Heart left ventricle (tissue), 16 donors: Measurements from ENCODE around the gene SNRNP70. TPM values are rescaled to one million over a fixed set of nuclear protein-coding genes. Genes with fewer than 3 reads are reported as not detected.

Experiments used
- ATAC-seq, 4 donors: fragments of 200-7000 bp; cut with Tn5 transposase; one replicate each; pipeline ENCODE4 v1.9.1; 2020 to 2022; ENCODE audit warnings: moderate library complexity in 4 of 4, mild to moderate bottlenecking in 3 of 4, moderate number of reproducible peaks in 1 of 4
- DNase-seq, 5 donors: peaks; one replicate each; pipeline ENCODE4 v3.0.0-alpha.2; 2020
- H3K27ac ChIP-seq, 12 donors: fragments of 200-600 bp; sonication (generic) in 4 of 12; one replicate each; pipeline versions ENCODE4 v1.5.0 to v1.8.0; 2016 to 2022; ENCODE audit warnings: mild to moderate bottlenecking in 2 of 12
- H3K27me3 ChIP-seq, 9 donors: fragments of 200-600 bp; sonication (generic) in 2 of 9; one replicate each; pipeline versions ENCODE4 v1.5.1 to v1.8.0; 2016 to 2022; ENCODE audit warnings: mild to moderate bottlenecking in 3 of 9
- H3K36me3 ChIP-seq, 9 donors: fragments of 200-600 bp; sonication (generic) in 2 of 9; one replicate each; pipeline versions ENCODE4 v1.5.0 to v1.8.0; 2018 to 2022; ENCODE audit warnings: mild to moderate bottlenecking in 2 of 9
- H3K4me1 ChIP-seq, 12 donors: fragments of 200-600 bp; sonication (generic) in 4 of 12; one replicate each; pipeline versions ENCODE4 v1.5.0 to v1.8.0; 2016 to 2022; ENCODE audit warnings: mild to moderate bottlenecking in 3 of 12
- H3K4me3 ChIP-seq, 12 donors: fragments of 200-600 bp; sonication (generic) in 4 of 12; one replicate each; pipeline versions ENCODE4 v1.5.0 to v1.8.0; 2017 to 2022; ENCODE audit warnings: mild to moderate bottlenecking in 9 of 12, moderate library complexity in 4 of 12
- H3K9me3 ChIP-seq, 12 donors: fragments of 200-600 bp; sonication (generic) in 4 of 12; one replicate each; pipeline versions ENCODE4 v1.5.0 to v1.8.0; 2016 to 2022; ENCODE audit warnings: mild to moderate bottlenecking in 1 of 12
- CTCF ChIP-seq, 12 donors: fragments of 200-600 bp; sonication (generic) in 4 of 12; IDR thresholded peaks; one replicate each; pipeline versions ENCODE4 v1.5.0 to v1.8.0; 2018 to 2022; ENCODE audit warnings: antibody characterized with exemption in 12 of 12, mild to moderate bottlenecking in 5 of 12
- POLR2A ChIP-seq, 2 donors: fragments of 450-650 bp; IDR thresholded peaks; one replicate each; pipeline ENCODE4 v1.6.1; 2017; ENCODE audit warnings: antibody characterized with exemption in 2 of 2, mild to moderate bottlenecking in 2 of 2, moderate library complexity in 2 of 2
- WGBS, 4 donors: extraction: QIAGEN DNeasy Blood & Tissue Kit in 2 of 4; methylation state at CpG; one replicate each; pipeline versions ENCODE4 v1.1.5 to v1.1.7; 2013 to 2018; 5-methylcytosine and 5-hydroxymethylcytosine counted together
- intact Hi-C, 10 donors: fragments of 100-400 bp; cut with DNase I; formaldehyde crosslinking; loops; one replicate each; pipeline versions ENCODE4 v1.11.1 to v1.14.2; 2022
- polyA plus RNA-seq, 2 donors: library from polyadenylated mRNA; stranded (reverse); fragments of 200-250 nt; gene quantifications; one replicate each; pipeline ENCODE4 v1.2.3, GENCODE V29; 2013
- total RNA-seq, 9 donors: library from RNA; depleted of rRNA in 2 of 9; stranded (reverse); fragments of >200 nt in 2 of 9; fragmentation: NEBNext Ultra II Directional in 3 of 9; extraction: Animal tissue kit (Norgen Biotek cat#: 25700) in 3 of 9; gene quantifications; one replicate each; pipeline versions ENCODE4 v1.1.0 to v1.2.4, GENCODE V29; 2016 to 2023
- donor health status: ischemic (EF 13 %, LVEDD 7.1; RV severe dilation, severe dysfunction).
- donor health status: healthy with polysubstance abuse.
- donor health status: DM: no; HTN: yes; CAD: no.
- donor health status: DM: no; HTN: no; CAD: no.
- donor health status: ischemic (EF 25% LVEDD 6.9; RV normal size, moderate dysfunction).
- donor health status: ischemic (EF 25% LVEDD 5.7; RV mildly dilated, moderate dysfunction).
- donor health status: healthy.
- donor health status: DM: yes; HTN: yes; CAD: no.
- donor health status: ischemic (EF 35%, LVEDD 5.7; RV mildly dilated, moderate dysfunction).
- donor health status: nonischemic (EF 11% LVEDD 7.7; RV severe dilation, severe dysfunction).
- donor health status: DM: yes; HTN: yes; CAD: no.
- donor health status: PGD.
- donor health status: ischemic (EF 29% LVEDD 5.4; RV normal size, mild dysfunction).
- donor health status: nonischemic (EF 23%, LVEDD 6.1; RV moderate dilation, normal function).

SNRNP70 gene
- total and polyA plus RNA-seq, 11 donors = 61.6 to 163 (median 96.6) TPM

- Histone ChIP-seq H3K27me3 (peaks cover 0 to 50% (median 6%) of the 10 kb centered on the region in 9 donors), H3K36me3 (no peaks in the 10 kb centered on the region), H3K27ac (no peak overlapping the region), H3K4me1 (peaks cover 0 to 24% (median 10%) of the 10 kb centered on the region in 12 donors), H3K4me3 (no peak overlapping the region), H3K9me3 (no peaks in the 10 kb centered on the region)
- intact Hi-C loops = no loop called here
- 62 to 66% (median 63%) methylated on average over 9 of the region's 9 CpGs for WGBS, 4 donors
- ATAC-seq (no peak), DNase-seq (no peak)
- no peak for TF ChIP-seq CTCF (IDR thresholded peaks at IDR 0.05)
- TF ChIP-seq POLR2A (IDR thresholded peaks at IDR 0.05) = no peak
Observed at GRCh38 chr19:49059053-49059452, 26.2 kb upstream of the SNRNP70 start.

GRCh38 chr19:49061000-49061399 lies 24.3 kb upstream of the SNRNP70 start:
- peaks cover 0 to 62% (median 20%) of the 10 kb centered on the region in 9 donors for H3K27me3 ChIP-seq
- whole genome bisulfite sequencing, 4 donors = 90 to 100% (median 97%) methylated on average over 2 of the region's 2 CpGs

GRCh38 chr19:49061445-49061844 lies 23.8 kb upstream of the SNRNP70 start:
- intact Hi-C loops = no loop called here
- ATAC-seq = no peak

More at GRCh38 chr19:49061000-49061399, 24.3 kb upstream of the SNRNP70 start:
- ATAC-seq = no peak
- Histone ChIP-seq H3K27ac (no peak overlapping the region), H3K36me3 (no peaks in the 10 kb centered on the region), H3K4me3 (no peak overlapping the region), H3K9me3 (no peaks in the 10 kb centered on the region), H3K4me1 (peaks cover 0 to 33% (median 16%) of the 10 kb centered on the region in 12 donors)
- no peak for DNase-seq
- TF ChIP-seq POLR2A (IDR thresholded peaks at IDR 0.05) (no peak), CTCF (IDR thresholded peaks at IDR 0.05) (no peak)
- intact Hi-C loops = no loop called here

GRCh38 chr19:49064029-49064629 lies 21.1 kb upstream of the SNRNP70 start:
- peaks cover 0 to 13% (median 6%) of the 10 kb centered on the region in 12 donors for H3K4me1 ChIP-seq

More at GRCh38 chr19:49061445-49061844, 23.8 kb upstream of the SNRNP70 start:
- peaks cover 0 to 64% (median 20%) of the 10 kb centered on the region in 9 donors for H3K27me3 ChIP-seq
- no peak for DNase-seq
- no peaks in the 10 kb centered on the region for H3K36me3 ChIP-seq
- no peak overlapping the region for H3K4me3 ChIP-seq
- TF ChIP-seq CTCF (IDR thresholded peaks at IDR 0.05) = no peak
- no peak for TF ChIP-seq POLR2A (IDR thresholded peaks at IDR 0.05)
- no peak overlapping the region for H3K27ac ChIP-seq
- peaks cover 0 to 29% (median 16%) of the 10 kb centered on the region in 12 donors for H3K4me1 ChIP-seq
- WGBS, 4 donors = 75 to 84% (median 79%) methylated on average over 18 to 25 of the region's 25 CpGs
- H3K9me3 ChIP-seq = no peaks in the 10 kb centered on the region

More at GRCh38 chr19:49064029-49064629, 21.1 kb upstream of the SNRNP70 start:
- Histone ChIP-seq H3K36me3 (no peaks in the 10 kb centered on the region), H3K27me3 (peaks cover 0 to 65% (median 17%) of the 10 kb centered on the region in 9 donors), H3K27ac (no peak overlapping the region), H3K9me3 (no peaks in the 10 kb centered on the region), H3K4me3 (no peak overlapping the region)
- TF ChIP-seq POLR2A (IDR thresholded peaks at IDR 0.05) = no peak
- TF ChIP-seq CTCF (IDR thresholded peaks at IDR 0.05) = no peak
- intact Hi-C loops = no loop called here
- peak in 1 of 4 donors; percentile 14 for ATAC-seq
- 45 to 68% (median 52%) methylated on average over 9 to 10 of the region's 10 CpGs for WGBS, 4 donors
- DNase-seq = no peak
